Activated naive CD4-positive, alpha-beta T cell treated with anti-CD3 and anti-CD28 coated beads for 36 hours (primary cell): ENCODE results near the gene GAB2. TPM values are rescaled to one million over a fixed set of nuclear protein-coding genes. Genes with fewer than 3 reads are reported as not detected.

ENCODE experiments used
- CTCF ChIA-PET: fragments of 350-600 bp; sonication (Branson Sonifier 250); formaldehyde crosslinking; loops from one replicate; lab custom pipeline; 2021; ENCODE audit warnings: antibody characterized with exemption; lab: Charles Lee
- DNase-seq: peaks from one replicate; pipeline ENCODE4 v3.0.0-alpha.2; 2020
- H3K27ac Mint-ChIP-seq: one replicate; pipeline ENCODE4 v1.8.0; 2021; ENCODE audit warnings: mild to moderate bottlenecking, mixed read lengths
- H3K27me3 Mint-ChIP-seq: one replicate; pipeline ENCODE4 v1.8.0; 2021; ENCODE audit warnings: low read depth, mixed read lengths
- H3K36me3 Mint-ChIP-seq: one replicate; pipeline ENCODE4 v1.8.0; 2021; ENCODE audit warnings: low read depth, mixed read lengths
- H3K4me1 Mint-ChIP-seq: one replicate; pipeline ENCODE4 v1.8.0; 2021; ENCODE audit warnings: low read depth, mixed read lengths
- H3K4me3 Mint-ChIP-seq: one replicate; pipeline ENCODE4 v1.8.0; 2021; ENCODE audit warnings: mild to moderate bottlenecking, moderate library complexity, mixed read lengths
- H3K9me3 Mint-ChIP-seq: one replicate; pipeline ENCODE4 v1.8.0; 2021; ENCODE audit warnings: mixed read lengths
- intact Hi-C: fragments of 100-400 bp; cut with micrococcal nuclease; formaldehyde crosslinking; loops from one replicate; pipeline ENCODE4 v1.15.1; 2023
- total RNA-seq, 2 experiments: library from RNA; stranded (reverse); gene quantifications; one replicate each; pipeline ENCODE4 v1.2.3, GENCODE V29; 2021

The GAB2 gene
- total RNA-seq, 2 experiments from 2014 or later: 1.6 to 2.7 TPM

DNA sequence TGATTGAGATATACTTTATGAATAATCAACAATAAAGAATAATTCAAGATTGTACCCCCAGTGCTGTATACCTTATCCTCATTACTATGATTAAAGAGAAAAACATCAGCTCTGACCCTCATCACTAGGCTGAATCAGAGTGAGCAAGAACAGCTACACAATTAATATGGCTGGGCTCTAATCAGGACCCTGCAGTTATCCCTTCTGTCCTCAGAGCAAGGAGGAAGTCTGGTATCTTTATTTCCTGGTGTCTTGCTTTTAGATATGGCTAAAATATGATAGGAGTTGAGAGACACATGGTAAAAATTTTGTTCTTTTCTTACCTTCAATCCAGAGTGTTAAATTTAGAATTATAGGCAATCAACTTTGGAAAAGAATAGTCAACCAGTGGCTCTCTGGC lies 28.6 kb upstream of the GAB2 start:
- no peak overlapping the region for H3K4me3 Mint-ChIP-seq
- H3K27ac Mint-ChIP-seq: no peak overlapping the region
- H3K9me3 Mint-ChIP-seq: no peaks in the 10 kb centered on the region
- CTCF ChIA-PET: no interaction called here
- no peak for DNase-seq
- intact Hi-C loops: no loop called here
- no peaks in the 10 kb centered on the region for H3K4me1 Mint-ChIP-seq
- no peaks in the 10 kb centered on the region for H3K27me3 Mint-ChIP-seq
- H3K36me3 Mint-ChIP-seq: peaks cover 20% of the 10 kb centered on the region

DNA sequence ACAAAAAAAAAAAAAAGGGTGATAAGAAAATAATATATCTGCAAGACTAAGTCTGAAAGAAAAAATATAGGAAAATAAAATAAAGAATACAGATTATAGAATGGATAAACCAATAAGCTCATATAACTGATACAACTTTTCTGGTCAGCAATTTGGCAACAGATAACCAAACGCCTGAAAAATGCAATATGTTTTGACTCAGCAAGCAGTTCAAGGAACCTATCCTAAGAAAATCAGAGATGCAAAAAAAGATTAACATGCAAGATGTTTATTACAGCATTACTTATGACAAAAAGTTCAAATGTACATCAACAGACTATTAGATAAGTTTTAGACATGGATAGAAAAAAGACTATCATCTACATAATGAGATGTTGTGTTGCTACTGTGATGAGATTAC lies 27.1 kb upstream of the GAB2 start:
- CTCF ChIA-PET: no interaction called here
- no peaks in the 10 kb centered on the region for H3K9me3 Mint-ChIP-seq
- H3K4me1 Mint-ChIP-seq: no peaks in the 10 kb centered on the region
- DNase-seq: no peak
- H3K27me3 Mint-ChIP-seq: no peaks in the 10 kb centered on the region
- H3K36me3 Mint-ChIP-seq: peaks cover 22% of the 10 kb centered on the region
- intact Hi-C loops: no loop called here
- H3K4me3 Mint-ChIP-seq: no peak overlapping the region
- no peak overlapping the region for H3K27ac Mint-ChIP-seq

DNA sequence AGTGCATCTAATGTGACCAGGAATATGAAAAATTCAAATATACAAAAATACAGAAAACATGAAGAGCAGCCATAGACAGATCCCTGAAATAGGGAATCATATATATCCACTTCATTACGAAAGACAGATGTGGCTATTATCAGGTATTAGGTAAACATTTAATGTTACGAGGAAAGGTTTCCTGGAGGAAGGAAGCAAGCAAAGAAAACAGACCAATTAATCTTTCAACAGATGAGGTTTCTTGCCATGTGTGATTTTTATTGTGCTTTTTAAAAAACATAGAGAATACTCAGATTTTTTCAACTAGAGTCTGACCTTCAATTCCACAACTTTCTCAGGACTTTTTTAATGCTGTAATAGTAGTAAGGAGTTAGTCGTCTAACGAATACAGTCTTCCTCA lies 24.3 kb upstream of the GAB2 start:
- H3K27ac Mint-ChIP-seq: no peak overlapping the region
- no peaks in the 10 kb centered on the region for H3K4me1 Mint-ChIP-seq
- H3K9me3 Mint-ChIP-seq: no peaks in the 10 kb centered on the region
- intact Hi-C loops: no loop called here
- H3K4me3 Mint-ChIP-seq: no peak overlapping the region
- peaks cover 21% of the 10 kb centered on the region for H3K36me3 Mint-ChIP-seq
- no peak for DNase-seq
- CTCF ChIA-PET: no interaction called here
- no peaks in the 10 kb centered on the region for H3K27me3 Mint-ChIP-seq

DNA sequence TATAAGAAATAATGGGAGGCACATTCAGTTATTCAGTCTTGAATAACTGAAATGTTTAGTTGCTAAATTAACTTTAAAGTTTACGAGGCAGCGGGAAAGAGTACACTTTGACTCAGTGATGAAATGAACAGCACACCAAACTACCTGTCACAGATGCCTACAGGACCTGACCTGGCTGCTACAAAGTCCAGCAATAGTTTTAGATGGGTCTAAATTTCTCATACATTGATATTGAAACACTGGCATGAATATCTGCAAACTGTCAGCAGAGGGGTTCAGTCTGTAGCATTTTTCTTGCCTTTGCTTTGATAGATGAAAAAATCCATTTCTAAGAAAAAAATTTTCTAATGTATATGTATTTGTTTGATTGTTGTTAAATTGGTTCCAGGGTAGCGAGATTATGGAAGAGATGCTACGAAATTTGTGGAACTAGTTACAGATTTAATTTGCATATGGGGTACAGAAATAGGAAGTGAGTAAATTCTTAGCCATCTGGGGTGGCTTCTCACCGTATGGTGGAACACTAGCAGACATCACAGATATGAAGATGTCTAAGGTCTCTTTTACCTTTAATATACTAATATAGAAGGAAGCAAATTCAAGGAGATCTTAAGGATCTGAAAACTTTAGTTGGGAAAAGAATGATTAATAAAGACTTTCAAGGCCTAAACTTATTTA lies 20.8 kb upstream of the GAB2 start:
- no peak overlapping the region for H3K4me3 Mint-ChIP-seq
- H3K36me3 Mint-ChIP-seq: peaks cover 22% of the 10 kb centered on the region
- no peaks in the 10 kb centered on the region for H3K27me3 Mint-ChIP-seq
- no peak overlapping the region for H3K27ac Mint-ChIP-seq
- no peaks in the 10 kb centered on the region for H3K9me3 Mint-ChIP-seq
- no peak for DNase-seq
- CTCF ChIA-PET: interaction anchor here (1.1 kb wide), 1 partner anchor 23 kb away, joined by 3 read pairs; no protein-coding TSS in a partner anchor
- H3K4me1 Mint-ChIP-seq: no peaks in the 10 kb centered on the region
- intact Hi-C loops: no loop called here

DNA sequence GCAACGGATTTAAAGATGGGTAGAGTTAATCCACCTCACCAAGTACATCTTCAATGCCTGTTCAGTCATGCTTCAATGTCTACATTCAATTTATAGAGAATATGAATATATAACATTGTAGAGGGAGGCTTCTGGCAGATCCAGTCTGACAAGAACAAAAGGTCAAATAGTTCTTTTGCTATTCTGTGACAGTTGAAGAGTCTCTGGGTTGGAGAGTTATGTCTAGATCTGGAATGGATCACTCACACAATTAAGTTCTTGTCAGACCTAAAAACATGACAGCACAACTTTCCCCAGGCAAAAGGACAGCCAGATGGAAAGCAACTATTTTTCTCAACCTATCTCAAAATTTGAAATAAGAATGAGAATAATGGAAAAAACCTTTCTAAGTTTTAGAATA lies 15.3 kb upstream of the GAB2 start:
- CTCF ChIA-PET: interaction anchor here (1.6 kb wide), 1 partner anchor 131 kb away, joined by 6 read pairs; no protein-coding TSS in a partner anchor
- H3K36me3 Mint-ChIP-seq: peaks cover 5% of the 10 kb centered on the region
- H3K27me3 Mint-ChIP-seq: no peaks in the 10 kb centered on the region

DNA sequence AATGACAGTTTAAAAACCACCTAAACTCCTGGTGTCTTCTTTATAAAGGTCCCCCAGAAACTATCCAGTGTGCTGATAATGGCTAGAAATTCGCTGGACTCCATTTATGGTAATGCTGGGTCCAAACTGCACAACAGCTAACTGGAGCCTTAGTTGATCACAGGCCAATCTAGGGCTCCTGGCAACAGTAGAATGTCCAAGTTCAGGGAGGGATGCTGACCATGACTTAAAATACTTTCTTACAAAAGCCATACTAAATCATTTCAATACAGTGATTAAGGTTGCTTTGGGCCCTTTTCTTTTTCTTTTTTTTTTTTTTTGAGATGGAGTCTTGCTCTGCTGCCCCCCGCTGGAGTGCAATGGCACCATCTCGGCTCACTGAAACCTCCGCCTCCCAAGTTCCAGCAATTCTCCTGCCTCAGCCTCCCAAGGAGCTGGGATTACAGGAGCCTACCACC lies 14.5 kb upstream of the GAB2 start:
- Mint-ChIP-seq H3K4me1 (peaks cover 11% of the 10 kb centered on the region), H3K4me3 (no peak overlapping the region), H3K27me3 (no peaks in the 10 kb centered on the region), H3K9me3 (no peaks in the 10 kb centered on the region), H3K36me3 (peaks cover 5% of the 10 kb centered on the region), H3K27ac (no peak overlapping the region)
- intact Hi-C loops: no loop called here
- DNase-seq: peak; percentile 13
- CTCF ChIA-PET: interaction anchor here (0.6 to 1.6 kb wide), 8 partner anchors 10 to 217 kb away, joined by 3 to 6 read pairs (median 3); partner anchors contain the start of gene NARS2

More for the DNA sequence above, 15.3 kb upstream of the GAB2 start:
- H3K4me1 Mint-ChIP-seq: peaks cover 4% of the 10 kb centered on the region
- no peak overlapping the region for H3K4me3 Mint-ChIP-seq
- intact Hi-C loops: no loop called here
- DNase-seq: no peak
- no peak overlapping the region for H3K27ac Mint-ChIP-seq
- H3K9me3 Mint-ChIP-seq: no peaks in the 10 kb centered on the region

DNA sequence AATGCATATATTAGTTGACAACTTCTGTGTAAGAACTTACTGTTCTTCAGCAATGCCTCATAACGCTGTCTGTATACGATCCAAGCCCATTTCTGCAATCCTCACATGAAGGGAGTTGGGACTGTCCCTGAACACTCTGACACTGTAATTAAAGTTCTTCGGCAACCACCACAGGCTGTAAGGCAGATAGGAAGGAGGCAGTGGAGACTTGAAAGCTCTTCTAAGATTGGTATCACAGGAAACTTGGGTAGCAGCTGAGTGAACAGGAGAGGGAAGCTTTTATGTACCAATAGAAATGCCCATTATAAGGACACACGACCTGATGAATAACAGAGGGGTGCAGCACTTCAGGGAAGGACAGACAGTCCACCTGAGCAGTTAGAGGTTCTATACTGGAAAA lies 12.0 kb upstream of the GAB2 start:
- CTCF ChIA-PET: interaction anchor here (0.8 to 3.2 kb wide), 2 partner anchors 10 to 135 kb away, joined by 3 to 15 read pairs; no protein-coding TSS in a partner anchor
- intact Hi-C loops: no loop called here
- DNase-seq: peak; percentile 6
- peaks cover 14% of the 10 kb centered on the region for H3K4me1 Mint-ChIP-seq
- H3K4me3 Mint-ChIP-seq: no peak overlapping the region
- H3K27me3 Mint-ChIP-seq: no peaks in the 10 kb centered on the region
- H3K36me3 Mint-ChIP-seq: peaks cover 5% of the 10 kb centered on the region
- H3K9me3 Mint-ChIP-seq: no peaks in the 10 kb centered on the region
- no peak overlapping the region for H3K27ac Mint-ChIP-seq

DNA sequence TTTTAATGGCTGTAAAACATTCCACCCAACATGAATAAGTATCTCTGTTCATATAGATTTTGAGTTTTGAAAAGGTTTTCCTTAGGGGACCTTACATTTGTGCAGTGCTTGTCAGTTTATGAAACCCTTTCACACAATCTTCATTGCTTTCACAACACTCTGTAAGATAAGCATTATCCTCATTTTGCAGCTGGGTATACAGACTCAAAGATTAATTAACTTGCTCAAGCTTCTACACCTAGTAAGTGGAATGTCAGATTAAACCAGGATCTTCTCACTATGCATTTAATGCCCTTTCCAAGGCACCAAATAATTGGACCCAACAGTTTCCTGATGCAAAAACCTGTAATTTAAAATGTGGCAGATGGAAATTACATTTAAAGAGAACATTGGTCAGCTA lies 11.6 kb upstream of the GAB2 start:
- CTCF ChIA-PET: interaction anchor here (0.6 to 3.2 kb wide), 3 partner anchors 10 to 161 kb away, joined by 3 to 15 read pairs (median 3); no protein-coding TSS in a partner anchor
- Mint-ChIP-seq H3K36me3 (peaks cover 8% of the 10 kb centered on the region), H3K27me3 (no peaks in the 10 kb centered on the region), H3K27ac (no peak overlapping the region), H3K9me3 (no peaks in the 10 kb centered on the region), H3K4me3 (no peak overlapping the region), H3K4me1 (peaks cover 17% of the 10 kb centered on the region)
- intact Hi-C loops: no loop called here
- DNase-seq: no peak

DNA sequence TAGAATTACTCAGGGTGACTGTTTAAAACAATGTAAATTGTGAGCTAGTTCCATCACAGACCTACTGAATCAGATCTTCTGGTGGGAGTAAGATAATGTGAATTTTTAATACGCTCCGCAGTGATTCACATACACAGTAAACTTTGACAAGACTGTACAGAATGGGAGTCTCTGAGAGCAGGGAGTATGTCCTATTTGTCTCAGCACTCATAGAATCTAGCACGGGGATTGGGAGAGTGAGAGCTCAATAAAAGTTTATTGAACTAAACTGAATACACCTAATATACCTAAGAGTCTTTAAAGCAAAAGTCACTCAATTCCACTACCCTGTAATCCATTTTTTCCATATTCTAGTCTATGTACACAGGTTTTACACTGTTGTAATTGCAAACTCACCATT lies 11.2 kb upstream of the GAB2 start:
- Mint-ChIP-seq H3K9me3 (no peaks in the 10 kb centered on the region), H3K27ac (no peak overlapping the region)

DNA sequence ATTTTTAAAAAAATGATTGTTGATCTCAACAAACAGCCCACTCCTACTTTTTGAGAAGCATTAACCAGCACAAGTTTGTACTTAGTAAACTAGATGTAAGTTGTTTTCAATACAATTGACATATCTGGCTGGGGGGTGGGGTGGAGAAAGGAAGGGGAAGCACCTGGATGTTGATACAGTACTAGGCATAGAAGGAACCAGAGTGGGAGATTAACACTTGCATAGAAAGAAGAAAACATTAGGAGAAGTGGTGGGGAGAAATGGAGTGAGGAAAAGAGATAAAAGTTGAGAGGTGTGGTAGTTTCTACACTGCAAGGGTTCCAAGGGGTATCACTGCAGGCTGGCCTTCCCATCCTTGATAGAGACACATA lies 10.6 kb upstream of the GAB2 start:
- peaks cover 8% of the 10 kb centered on the region for H3K36me3 Mint-ChIP-seq
- no peaks in the 10 kb centered on the region for H3K27me3 Mint-ChIP-seq
- H3K4me3 Mint-ChIP-seq: no peak overlapping the region
- no peak for DNase-seq
- intact Hi-C loops: no loop called here
- peaks cover 17% of the 10 kb centered on the region for H3K4me1 Mint-ChIP-seq
- H3K9me3 Mint-ChIP-seq: no peaks in the 10 kb centered on the region
- CTCF ChIA-PET: interaction anchor here (1.7 to 3.2 kb wide), 2 partner anchors 10 to 136 kb away, joined by 8 to 15 read pairs; no protein-coding TSS in a partner anchor
- no peak overlapping the region for H3K27ac Mint-ChIP-seq

More for the DNA sequence above, 11.2 kb upstream of the GAB2 start:
- H3K4me1 Mint-ChIP-seq: peaks cover 17% of the 10 kb centered on the region
- CTCF ChIA-PET: interaction anchor here (0.6 to 3.2 kb wide), 3 partner anchors 9 to 161 kb away, joined by 3 to 15 read pairs (median 3); no protein-coding TSS in a partner anchor
- intact Hi-C loops: no loop called here
- no peak overlapping the region for H3K4me3 Mint-ChIP-seq
- H3K36me3 Mint-ChIP-seq: peaks cover 8% of the 10 kb centered on the region
- no peaks in the 10 kb centered on the region for H3K27me3 Mint-ChIP-seq
- DNase-seq: no peak

DNA sequence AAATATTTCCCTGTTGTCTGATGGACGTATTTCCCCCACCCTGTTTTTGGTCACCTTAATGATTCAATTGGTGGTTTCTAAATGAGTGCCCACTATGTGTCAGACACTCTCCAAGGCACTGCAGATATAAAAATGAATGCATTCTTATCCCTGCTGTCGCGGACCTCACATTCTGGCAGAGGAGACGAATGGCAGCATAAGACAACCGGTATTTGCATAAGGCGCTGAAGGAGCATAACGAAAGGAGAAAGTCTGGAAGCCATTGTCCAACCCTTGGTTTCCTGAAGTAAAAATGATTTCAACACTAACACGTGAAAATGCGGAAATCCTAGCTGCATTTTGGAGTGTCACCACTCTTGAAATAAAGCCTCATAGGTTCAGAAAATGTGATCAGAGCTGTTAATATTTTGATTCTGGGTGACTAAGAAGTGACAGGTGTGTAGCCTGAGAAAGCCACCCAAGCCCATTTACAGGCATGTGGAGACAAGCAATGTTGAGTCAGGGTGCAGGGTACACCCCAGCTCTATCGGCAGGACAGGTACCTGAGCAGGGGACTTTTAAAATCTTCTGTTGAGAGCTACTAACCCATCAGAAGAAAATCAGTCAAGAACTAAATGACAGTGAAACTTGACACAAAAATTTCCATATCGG lies 10.1 kb upstream of the GAB2 start:
- DNase-seq: peak; percentile 28
- H3K4me3 Mint-ChIP-seq: no peak overlapping the region
- peak overlapping the region; percentile 34 for H3K27ac Mint-ChIP-seq
- peaks cover 17% of the 10 kb centered on the region for H3K4me1 Mint-ChIP-seq
- CTCF ChIA-PET: interaction anchor here (1.1 to 3.2 kb wide), 3 partner anchors 9 to 137 kb away, joined by 3 to 15 read pairs (median 8); no protein-coding TSS in a partner anchor
- intact Hi-C loops: no loop called here
- H3K9me3 Mint-ChIP-seq: no peaks in the 10 kb centered on the region
- H3K27me3 Mint-ChIP-seq: no peaks in the 10 kb centered on the region
- peaks cover 8% of the 10 kb centered on the region for H3K36me3 Mint-ChIP-seq

DNA sequence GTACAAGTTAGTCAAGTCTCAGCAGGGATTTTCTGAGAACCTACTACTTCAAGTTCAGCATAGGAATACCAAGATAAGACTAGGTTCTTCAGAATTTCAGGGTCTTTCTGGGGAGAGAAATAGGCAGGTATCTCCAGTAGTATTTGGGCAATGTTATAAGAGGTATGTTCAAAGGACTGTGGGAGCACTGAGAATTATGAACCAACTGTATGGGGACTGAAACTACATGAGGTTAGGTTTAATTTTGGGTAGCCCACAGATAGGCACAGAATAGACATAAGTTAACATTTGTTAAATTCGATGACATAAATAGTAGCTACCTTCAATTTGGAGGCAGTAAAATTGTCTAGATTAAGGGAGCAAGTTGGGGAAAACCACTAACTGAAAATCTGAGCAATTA lies 9.2 kb upstream of the GAB2 start:
- H3K27ac Mint-ChIP-seq: no peak overlapping the region
- CTCF ChIA-PET: interaction anchor here (1.1 to 1.7 kb wide), 2 partner anchors 8 to 11 kb away, joined by 3 to 8 read pairs; no protein-coding TSS in a partner anchor
- intact Hi-C loops: no loop called here

More for the DNA sequence above, 9.2 kb upstream of the GAB2 start:
- Mint-ChIP-seq H3K9me3 (no peaks in the 10 kb centered on the region), H3K4me1 (peaks cover 17% of the 10 kb centered on the region), H3K4me3 (no peak overlapping the region), H3K27me3 (peaks cover 1% of the 10 kb centered on the region), H3K36me3 (peaks cover 8% of the 10 kb centered on the region)
- no peak for DNase-seq
